ENCODE data around the gene LIMCH1.
A peak's percentile ranks its signal among the peaks of the same experiment; 100 is the strongest.

LIMCH1 gene

GRCh38 chr4:41657561-41657960 is 119.6 kb downstream of the LIMCH1 start:
- Histone ChIP-seq H3K36me3 (peaks cover 3 to 17% (median 13%) of the 10 kb centered on the region in 3 donors), H3K27ac (no peak overlapping the region), H3K9me3 (no peaks in the 10 kb centered on the region), H3K4me3 (no peak overlapping the region), H3K4me1 (peaks cover 0 to 17% (median 8%) of the 10 kb centered on the region in 4 donors), H3K27me3 (no peaks in the 10 kb centered on the region)
- no peak for TF ChIP-seq CTCF (IDR thresholded peaks at IDR 0.05)
- intact Hi-C loops (cut with DNase I; ENCODE audit: low total_unique reads): no loop called here
- DNase-seq: no peak

- intact Hi-C loops (cut with DNase I; ENCODE audit: low total_unique reads): no loop called here
- no peaks in the 10 kb centered on the region for H3K9me3 ChIP-seq
- H3K27me3 ChIP-seq: no peaks in the 10 kb centered on the region
- H3K27ac ChIP-seq: no peak overlapping the region
- no peak for TF ChIP-seq CTCF (IDR thresholded peaks at IDR 0.05)
- DNase-seq: no peak
- peaks cover 0 to 13% (median 13%) of the 10 kb centered on the region in 3 donors for H3K36me3 ChIP-seq
- peaks cover 0 to 17% (median 8%) of the 10 kb centered on the region in 4 donors for H3K4me1 ChIP-seq
- H3K4me3 ChIP-seq: no peak overlapping the region
These were observed 120.2 kb downstream of the LIMCH1 start for GRCh38 chr4:41658163-41658562.

- Histone ChIP-seq H3K27me3 (no peaks in the 10 kb centered on the region), H3K36me3 (peaks cover 10 to 12% (median 10%) of the 10 kb centered on the region in 3 donors), H3K9me3 (no peaks in the 10 kb centered on the region), H3K27ac (no peak overlapping the region), H3K4me3 (no peak overlapping the region), H3K4me1 (peaks cover 0 to 17% (median 8%) of the 10 kb centered on the region in 4 donors)
- intact Hi-C loops (cut with DNase I; ENCODE audit: low total_unique reads): loop anchor here (5.0 kb wide), 1 partner anchor 383 kb away; no protein-coding TSS in a partner anchor
- DNase-seq: no peak
- TF ChIP-seq CTCF (IDR thresholded peaks at IDR 0.05): no peak
These were observed 122.4 kb downstream of the LIMCH1 start for GRCh38 chr4:41660352-41660751.

GRCh38 chr4:41661442-41662076 is 123.6 kb downstream of the LIMCH1 start:
- Histone ChIP-seq H3K9me3 (no peaks in the 10 kb centered on the region), H3K27me3 (no peaks in the 10 kb centered on the region), H3K4me3 (no peak overlapping the region), H3K4me1 (peaks cover 0 to 8% (median 5%) of the 10 kb centered on the region in 4 donors), H3K36me3 (peaks cover 11 to 17% (median 15%) of the 10 kb centered on the region in 3 donors), H3K27ac (no peak overlapping the region)
- DNase-seq: peak; percentile 67 to 72
- peak; percentile 87 to 98 for TF ChIP-seq CTCF (IDR thresholded peaks at IDR 0.05)
- intact Hi-C loops (cut with DNase I; ENCODE audit: low total_unique reads): loop anchor here (5.0 kb wide), 1 partner anchor 384 kb away; no protein-coding TSS in a partner anchor

GRCh38 chr4:41665636-41666207 is 127.8 kb downstream of the LIMCH1 start:
- Histone ChIP-seq H3K4me1 (no peaks in the 10 kb centered on the region), H3K9me3 (no peaks in the 10 kb centered on the region), H3K36me3 (peaks cover 25 to 39% (median 30%) of the 10 kb centered on the region in 3 donors), H3K27ac (no peak overlapping the region), H3K27me3 (no peaks in the 10 kb centered on the region), H3K4me3 (no peak overlapping the region)
- intact Hi-C loops (cut with DNase I; ENCODE audit: low total_unique reads): no loop called here
- DNase-seq: no peak
- TF ChIP-seq CTCF (IDR thresholded peaks at IDR 0.05): no peak

Data from tibial artery (tissue), 4 donors.